AG08396 (cell line): ENCODE results near the gene SLC66A2.
A peak's percentile ranks its signal among the peaks of the same experiment; 100 is the strongest.

Experiments
- DNase-seq: peaks from one replicate; pipeline ENCODE4 v3.0.0; 2012; ENCODE audit warnings: low spot score, mixed read lengths

Gene SLC66A2

GRCh38 chr18:79950515-79951341 lies 725 bp downstream of the SLC66A2 start:
- DNase-seq, result peak; percentile 70

DNA sequence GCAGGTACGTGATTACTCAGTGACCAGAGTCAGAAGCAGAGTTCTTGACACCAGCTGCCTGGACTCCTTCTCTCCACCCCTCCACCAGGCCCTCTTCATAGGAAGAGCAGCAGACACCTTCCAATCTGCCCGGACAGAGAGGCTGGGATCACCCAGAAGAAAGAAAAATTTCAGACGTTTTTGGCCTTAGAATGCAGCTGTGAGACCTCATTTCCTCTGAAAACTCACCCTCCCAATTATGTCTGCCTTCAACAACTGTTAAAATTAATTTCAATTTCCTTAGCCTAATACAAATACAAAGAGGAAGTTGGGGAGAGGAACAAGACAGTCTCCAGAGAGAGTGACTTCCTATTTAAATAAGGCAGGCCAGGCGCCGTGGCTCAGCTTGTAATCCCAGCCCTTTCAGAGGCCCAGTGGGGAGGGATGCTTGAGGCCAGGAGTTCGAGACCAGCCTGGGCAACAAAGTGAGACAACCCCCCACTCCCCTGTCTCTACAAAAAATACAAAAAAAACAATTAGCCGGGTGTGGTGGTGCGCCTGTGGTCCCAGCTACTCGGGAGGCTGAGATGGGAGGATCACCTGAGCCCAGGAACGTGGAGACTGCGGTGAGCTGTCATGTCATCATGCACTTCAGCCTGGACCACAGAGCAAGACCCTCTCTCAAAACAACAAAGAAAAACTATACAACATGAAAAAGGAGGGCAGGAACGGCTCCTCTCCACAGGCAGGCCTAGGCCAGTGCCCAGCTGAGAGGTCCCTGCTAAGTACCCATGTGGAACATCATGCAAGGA lies 1.6 kb downstream of the SLC66A2 start:
- DNase-seq, result no peak

DNA sequence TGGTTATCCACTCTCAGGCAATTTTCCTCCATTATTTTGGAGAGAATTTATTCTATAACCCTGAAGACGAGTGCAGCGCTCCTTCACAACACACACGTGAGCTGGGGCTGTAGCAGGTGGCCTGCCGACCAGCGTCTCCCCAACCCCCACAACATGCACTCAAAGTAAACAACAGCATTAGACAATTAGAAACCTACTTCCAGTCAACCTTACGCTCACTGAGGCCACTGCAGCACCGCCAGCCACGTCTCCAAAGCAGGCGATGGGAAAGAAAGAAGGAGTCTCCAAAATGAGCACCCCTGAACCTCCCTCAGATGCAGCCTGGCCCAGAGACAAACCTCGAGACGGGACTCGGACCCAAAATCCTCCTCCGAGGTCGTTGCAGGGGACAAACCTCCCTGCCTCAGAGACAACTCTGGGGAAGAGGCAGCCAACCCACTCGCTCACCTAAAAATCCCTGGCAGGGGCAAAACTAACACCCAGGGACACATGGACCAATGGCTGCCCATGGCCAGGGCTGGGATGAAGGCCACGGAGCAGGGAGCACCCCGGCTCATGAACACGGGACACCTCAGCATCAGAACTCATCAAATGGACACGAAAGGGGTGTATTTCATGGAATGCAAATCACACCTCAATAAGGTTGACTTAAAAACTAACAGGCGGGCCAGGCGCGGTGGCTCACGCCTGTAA lies 2.6 kb downstream of the SLC66A2 start:
- no peak for DNase-seq

DNA sequence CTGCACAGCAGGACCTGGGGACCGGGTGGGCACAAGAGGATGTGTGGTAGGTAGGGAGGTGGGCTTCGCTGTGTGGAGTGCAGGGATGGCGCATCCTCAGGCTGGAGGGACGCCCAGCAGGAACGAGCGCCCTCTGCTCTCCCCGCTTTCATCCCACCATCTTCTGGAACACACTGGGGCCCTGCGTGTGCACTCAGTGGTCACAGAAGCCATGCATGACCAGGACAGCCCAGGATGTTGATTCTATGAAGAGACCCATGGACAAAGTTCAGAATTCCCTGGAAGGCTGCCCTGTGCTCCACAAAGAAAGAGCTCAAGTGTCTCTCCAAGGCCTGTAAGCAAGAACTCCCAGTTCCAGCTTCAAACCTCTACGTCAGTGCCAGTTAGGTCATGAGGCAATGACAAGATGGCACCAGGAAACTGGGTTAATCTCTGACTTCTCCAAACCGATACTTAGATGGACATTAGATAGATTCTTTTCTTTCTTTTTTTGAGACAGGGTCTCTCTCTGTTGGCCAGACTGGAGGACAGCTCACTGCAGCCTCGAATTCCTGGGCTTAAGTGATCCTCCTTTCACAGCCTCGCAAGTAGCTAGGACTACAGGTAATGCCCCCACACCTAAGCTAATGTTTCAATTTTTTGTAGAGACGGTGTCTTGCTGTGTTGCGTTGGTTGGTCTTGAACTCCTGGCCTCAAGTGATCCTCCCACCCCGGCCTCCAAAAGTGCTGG lies 3.4 kb downstream of the SLC66A2 start:
- no peak for DNase-seq

DNA sequence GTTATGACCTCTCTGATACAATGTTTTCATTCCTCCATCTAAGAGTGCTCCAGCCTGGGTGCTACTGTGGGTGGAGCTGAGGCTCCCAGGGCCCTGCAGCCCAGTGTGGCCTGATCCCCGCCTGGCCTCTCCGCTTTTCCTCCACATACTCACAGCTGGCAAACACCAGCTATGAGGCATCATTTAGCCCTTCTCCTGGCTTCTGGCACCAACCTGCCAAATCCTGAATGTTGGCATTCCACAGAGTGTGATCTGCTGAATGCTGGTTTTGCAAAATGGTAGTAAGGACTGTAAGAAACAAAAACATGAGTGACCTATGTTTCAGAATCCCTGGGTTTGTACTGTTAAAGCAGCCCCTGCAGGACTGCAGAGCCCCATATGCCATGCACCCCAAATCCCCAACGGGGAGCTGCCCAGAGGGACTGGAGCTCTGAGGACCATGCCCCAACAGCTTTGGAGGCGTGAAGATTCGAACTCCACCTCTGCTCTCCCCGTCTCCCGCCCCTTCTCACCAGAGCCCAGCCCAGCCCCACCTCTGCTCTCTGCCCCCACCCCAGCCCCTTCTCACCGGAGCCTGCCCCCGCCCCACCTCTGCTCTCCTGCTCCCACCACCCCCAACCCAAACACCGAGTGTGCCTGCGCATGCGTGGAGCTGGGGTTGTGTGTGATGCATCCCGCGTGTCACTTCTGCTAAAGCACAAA lies 4.2 kb downstream of the SLC66A2 start:
- DNase-seq, result peak; percentile 71

DNA sequence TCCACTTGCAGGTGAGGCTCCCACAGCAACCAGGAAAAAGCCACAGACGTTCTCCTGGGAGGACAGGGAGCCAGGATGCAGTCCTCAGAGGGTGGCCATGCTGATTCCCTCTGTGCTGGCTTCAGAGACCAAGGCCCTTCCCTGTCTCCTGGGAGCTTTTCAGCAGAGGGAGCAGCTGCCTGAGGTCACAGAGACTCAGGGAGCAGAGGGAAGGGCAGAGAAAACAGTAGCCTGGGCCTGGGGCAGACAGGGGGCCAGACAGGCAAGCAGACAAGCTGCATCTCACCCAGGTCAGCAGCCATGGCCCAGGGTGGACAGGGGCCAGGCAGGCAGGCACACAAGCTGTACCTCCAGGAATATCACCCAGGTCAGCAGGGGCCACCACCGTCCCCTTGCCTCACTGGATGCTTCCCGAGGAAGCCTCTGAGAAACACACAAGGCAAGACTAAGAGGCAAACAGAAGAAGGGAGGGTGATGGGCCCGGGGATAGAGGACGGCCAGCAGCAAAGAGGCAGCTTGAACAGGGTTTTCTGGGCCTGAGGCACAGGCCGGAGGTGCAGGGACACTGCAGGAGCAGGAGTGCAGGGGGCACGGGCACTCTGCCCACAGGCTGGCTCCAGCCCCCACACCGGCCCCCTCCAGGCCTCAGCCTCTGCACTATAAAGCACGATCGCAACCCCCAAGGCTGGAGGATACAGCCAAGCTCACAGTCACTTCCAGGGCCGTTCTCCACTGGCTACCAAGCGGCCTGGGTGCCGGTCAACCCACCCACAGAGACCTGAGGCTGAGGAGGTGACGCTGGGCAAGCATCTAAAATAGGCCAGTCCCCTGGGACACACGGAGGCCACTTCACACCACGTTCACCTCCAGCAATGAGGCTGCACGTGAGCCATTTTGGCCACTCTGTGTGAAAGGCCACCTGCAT lies 6.1 kb downstream of the SLC66A2 start:
- no peak for DNase-seq

DNA sequence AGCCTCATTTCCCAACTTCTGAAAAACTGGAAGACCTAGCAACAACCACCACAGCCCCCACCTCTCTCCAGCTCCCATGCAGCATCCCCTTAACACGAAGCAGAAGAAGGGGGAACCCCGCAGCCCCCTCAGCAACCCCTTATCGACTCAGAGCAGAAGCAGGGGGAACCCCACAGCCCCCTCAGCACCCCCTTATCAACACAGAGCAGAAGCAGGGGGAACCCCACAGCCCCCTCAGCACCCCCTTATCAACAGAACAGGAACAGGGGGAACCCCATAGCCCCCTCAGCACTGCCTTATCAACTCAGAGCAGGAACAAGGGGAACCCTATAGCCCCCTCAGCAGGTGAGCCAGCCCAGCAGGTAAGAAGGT lies 6.7 kb downstream of the SLC66A2 start:
- DNase-seq, result no peak

- no peak for DNase-seq
Observed at GRCh38 chr18:79944126-79944731, 7.2 kb downstream of the SLC66A2 start.

DNA sequence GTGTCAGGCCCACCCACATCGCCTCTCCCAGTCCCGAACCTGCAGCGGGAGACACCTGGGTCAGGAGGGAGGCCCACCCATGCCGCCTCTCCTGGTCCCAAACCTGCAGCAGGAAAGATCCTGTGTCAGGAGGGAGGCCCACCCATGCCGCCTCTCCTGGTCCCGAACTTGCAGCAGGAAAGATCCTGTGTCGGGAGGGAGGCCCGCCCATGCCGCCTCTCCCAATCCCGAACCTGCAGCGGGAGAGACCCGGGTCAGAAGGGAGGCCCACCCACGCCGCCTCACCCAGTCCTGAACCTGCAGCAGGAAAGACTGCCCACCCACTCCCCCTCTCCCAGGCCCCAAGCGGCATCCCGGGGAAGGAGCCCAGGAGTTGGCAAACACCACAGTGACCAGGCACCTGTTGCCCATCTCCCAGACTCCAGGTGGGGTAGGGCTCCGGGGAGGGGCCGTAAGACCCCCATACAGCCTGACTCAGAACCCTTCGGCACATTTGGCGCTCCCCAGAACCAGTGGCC lies 7.8 kb downstream of the SLC66A2 start:
- no peak for DNase-seq

GRCh38 chr18:79942786-79943607 lies 8.5 kb downstream of the SLC66A2 start:
- no peak for DNase-seq

- no peak for DNase-seq
Observed at GRCh38 chr18:79942211-79942610, 9.2 kb downstream of the SLC66A2 start.

GRCh38 chr18:79941473-79942119 lies 9.9 kb downstream of the SLC66A2 start:
- DNase-seq, result no peak

- DNase-seq, result no peak
Observed at GRCh38 chr18:79940814-79941472, 10.5 kb downstream of the SLC66A2 start.

- no peak for DNase-seq
Observed at GRCh38 chr18:79940126-79940813, 11.2 kb downstream of the SLC66A2 start.

DNA sequence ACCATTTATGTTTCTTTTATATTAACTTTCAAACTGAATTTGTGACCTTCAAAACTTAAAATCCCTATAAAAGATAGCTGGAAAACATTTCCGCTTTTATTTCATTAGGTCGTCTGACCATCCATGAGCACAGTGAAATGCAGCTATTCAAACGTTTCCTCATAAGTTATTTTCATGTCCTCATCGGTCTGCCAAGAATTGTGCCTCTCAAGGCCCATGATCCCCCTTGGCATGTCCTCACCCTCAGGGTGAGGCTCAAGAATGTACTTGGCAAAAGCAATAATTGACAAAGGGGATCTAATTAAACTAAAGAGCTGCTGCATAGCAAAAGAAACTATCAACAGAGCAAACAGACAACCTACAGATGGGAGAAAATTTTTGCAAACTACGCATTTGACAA lies 12.4 kb downstream of the SLC66A2 start:
- DNase-seq, result no peak

DNA sequence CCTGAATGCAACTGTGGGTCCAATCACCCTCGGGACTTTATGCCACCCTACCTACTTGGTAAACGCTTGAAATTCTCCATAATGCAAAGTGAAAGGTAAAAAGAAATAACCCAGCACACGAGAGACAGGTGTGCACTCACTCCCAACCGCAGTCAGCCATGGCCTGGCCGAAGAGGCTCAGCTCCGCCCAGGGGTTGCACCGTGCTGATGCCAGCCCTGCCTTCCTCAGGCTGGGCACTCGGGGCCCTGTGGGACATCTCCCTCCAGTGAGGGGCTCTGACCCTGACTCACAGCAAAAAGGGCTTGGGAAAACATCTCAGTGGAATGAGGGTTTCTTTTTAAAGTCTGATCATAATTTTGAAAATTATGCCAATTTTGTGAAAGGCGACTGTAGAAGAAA lies 13.3 kb downstream of the SLC66A2 start:
- DNase-seq, result no peak
